ENCODE data around the gene SFXN3. TPM values are rescaled to one million over a fixed set of nuclear protein-coding genes. Genes with fewer than 3 reads are reported as not detected.

SFXN3 gene, protein sequence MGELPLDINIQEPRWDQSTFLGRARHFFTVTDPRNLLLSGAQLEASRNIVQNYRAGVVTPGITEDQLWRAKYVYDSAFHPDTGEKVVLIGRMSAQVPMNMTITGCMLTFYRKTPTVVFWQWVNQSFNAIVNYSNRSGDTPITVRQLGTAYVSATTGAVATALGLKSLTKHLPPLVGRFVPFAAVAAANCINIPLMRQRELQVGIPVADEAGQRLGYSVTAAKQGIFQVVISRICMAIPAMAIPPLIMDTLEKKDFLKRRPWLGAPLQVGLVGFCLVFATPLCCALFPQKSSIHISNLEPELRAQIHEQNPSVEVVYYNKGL
- total RNA-seq, result 10 to 100 TPM; 91.4 to 95.0 TPM

DNA sequence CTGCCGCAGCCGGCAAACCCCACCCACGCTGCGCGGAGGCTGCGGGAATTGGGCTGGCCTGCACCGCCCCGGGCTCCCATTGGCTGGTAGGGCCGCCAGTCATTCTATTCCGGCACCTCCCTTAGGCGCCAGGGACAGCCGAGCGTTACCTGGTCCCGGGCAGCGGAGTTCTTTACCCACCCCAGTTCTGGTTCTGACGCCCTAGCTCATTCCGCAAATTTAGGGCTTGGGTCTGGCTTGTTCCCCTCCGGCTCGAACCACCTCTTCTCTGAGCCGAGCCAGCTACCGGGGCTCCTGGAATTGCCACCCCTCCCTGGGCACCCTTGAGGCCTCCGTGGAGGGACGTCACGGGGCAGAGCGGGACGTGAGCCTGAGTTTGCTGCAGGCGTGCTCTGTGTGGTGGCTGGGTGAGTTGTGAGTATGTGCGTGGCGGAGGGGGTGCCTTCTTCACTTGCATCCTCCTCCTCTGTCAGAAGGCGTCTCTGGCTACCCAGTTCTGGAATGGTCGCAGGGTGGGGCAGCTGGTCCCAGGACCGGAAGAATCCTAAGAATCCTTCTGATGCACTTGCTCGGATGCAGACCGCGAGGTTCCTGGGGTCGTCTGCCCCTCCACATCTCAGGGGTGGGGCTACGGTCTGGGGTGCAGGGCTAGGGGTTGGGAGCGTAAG lies at the start of gene SFXN3, which contains the start of gene PDZD7:
SFXN3 (plus strand) TSS at position 107 of the 668 bp plus-strand sequence. CDS start 3,461 bp downstream, outside the sequence.
PDZD7 (minus strand) TSS at position 2 of the 668 bp plus-strand sequence. CDS start 910 bp downstream, outside the sequence.
- H3K36me3 Mint-ChIP-seq (ENCODE audit: low read depth), result peaks cover 25% of the 10 kb centered on the region
- H3K4me1 Mint-ChIP-seq, result peaks cover 27% of the 10 kb centered on the region
- ChIA-PET POLR2A (interaction anchor here (0.6 to 4.6 kb wide), 14 partner anchors 8 to 664 kb away, joined by 3 to 36 read pairs (median 6); partner anchors contain the start of genes KAZALD1 and SLF2), CTCF (interaction anchor here (1.0 to 8.6 kb wide), 16 partner anchors 11 to 130 kb away, joined by 3 to 120 read pairs (median 6); partner anchors contain the start of gene KAZALD1)
- H3K27me3 Mint-ChIP-seq, result peaks cover 14% of the 10 kb centered on the region
- no peaks in the 10 kb centered on the region for H3K9me3 Mint-ChIP-seq
- DNase-seq, result peak; percentile 97
- H3K4me3 Mint-ChIP-seq, result peak within 1 kb of the TSS; percentile 91
- H3K27ac Mint-ChIP-seq, result peak within 1 kb of the TSS; percentile 96

DNA sequence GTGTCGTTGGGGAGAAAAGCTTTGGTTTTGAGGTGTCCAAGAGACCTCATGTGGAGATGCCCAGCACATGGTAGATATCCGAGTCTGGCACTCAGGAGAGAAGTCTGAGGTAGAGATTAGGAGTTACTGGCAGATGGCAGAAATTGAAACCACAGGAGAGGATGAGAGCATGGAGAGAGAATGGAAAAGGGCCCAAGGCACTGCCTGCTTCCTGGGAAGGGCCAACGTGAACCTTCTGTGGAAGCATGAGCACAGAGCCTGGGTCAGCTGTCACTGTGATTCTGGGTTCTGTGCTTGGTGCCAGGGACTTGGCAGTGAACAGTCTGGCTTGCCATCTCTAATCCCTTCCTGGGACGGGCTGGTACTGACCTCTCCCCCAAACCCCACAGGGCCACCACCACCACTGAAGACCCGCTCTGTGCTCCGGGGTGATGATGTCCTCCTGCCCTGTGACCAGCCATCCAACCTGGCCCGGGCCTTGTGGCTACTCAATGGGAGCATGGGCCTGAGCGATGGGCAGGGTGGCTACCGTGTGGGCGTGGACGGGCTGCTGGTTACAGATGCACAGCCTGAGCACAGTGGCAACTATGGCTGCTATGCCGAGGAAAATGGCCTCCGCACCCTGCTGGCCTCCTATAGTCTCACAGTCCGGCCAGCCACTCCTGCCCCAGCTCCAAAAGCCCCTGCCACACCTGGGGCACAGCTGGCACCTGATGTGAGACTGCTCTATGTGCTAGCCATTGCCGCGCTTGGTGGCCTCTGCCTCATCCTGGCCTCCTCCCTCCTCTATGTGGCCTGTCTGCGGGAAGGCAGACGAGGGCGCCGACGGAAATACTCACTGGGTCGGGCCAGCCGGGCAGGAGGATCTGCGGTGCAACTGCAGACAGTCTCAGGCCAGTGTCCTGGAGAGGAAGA lies 47.9 kb upstream of the SFXN3 start:
- H3K27ac Mint-ChIP-seq, result no peak overlapping the region
- H3K27me3 Mint-ChIP-seq, result no peaks in the 10 kb centered on the region
- ChIA-PET POLR2A (no interaction called here), CTCF (no interaction called here)
- no peak for DNase-seq
- peaks cover 7% of the 10 kb centered on the region for H3K36me3 Mint-ChIP-seq (ENCODE audit: low read depth)
- peaks cover 27% of the 10 kb centered on the region for H3K4me1 Mint-ChIP-seq
- H3K4me3 Mint-ChIP-seq, result no peak overlapping the region
- no peaks in the 10 kb centered on the region for H3K9me3 Mint-ChIP-seq

DNA sequence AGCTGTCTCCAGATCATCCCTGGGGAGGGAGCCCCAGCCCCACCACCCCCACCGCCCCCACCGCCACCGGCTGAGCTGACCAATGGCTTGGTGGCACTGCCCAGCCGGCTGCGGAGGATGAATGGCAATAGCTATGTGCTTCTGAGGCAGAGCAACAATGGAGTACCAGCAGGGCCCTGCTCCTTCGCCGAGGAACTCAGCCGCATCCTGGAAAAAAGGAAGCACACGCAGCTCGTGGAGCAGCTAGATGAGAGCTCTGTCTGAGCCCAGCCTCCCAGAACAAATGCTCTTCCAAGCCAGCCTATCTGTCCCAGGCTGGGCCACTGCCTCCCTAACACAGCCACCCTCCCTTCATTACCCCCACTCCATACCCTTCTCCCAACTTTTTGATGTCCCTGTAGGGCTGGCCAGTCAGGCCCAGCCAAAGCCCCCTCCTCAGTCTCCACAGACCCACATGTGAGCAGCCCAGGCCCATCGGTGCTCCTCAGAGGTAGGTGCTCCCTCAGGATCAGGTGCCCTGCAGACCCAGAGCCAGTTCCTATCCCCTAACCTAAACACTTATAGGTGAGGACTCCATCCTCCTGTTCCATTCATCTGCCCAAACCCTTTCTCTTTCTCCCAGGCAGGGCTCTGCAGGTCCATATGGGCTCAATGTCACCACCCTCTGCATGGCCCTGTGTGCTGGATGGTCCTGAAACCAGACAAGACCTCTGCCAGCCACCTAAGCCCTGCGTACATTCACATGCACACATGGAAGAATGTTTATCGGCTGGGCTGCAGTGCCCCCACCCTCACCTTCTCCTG lies 47.0 kb upstream of the SFXN3 start:
- POLR2A ChIA-PET, result no interaction called here
- no peak for DNase-seq
- CTCF ChIA-PET, result interaction anchor here (1.3 kb wide), 1 partner anchor 14 kb away, joined by 7 read pairs; no protein-coding TSS in a partner anchor
- no peaks in the 10 kb centered on the region for H3K9me3 Mint-ChIP-seq
- peaks cover 7% of the 10 kb centered on the region for H3K36me3 Mint-ChIP-seq (ENCODE audit: low read depth)
- no peak overlapping the region for H3K4me3 Mint-ChIP-seq
- H3K4me1 Mint-ChIP-seq, result peaks cover 27% of the 10 kb centered on the region
- no peaks in the 10 kb centered on the region for H3K27me3 Mint-ChIP-seq
- no peak overlapping the region for H3K27ac Mint-ChIP-seq

DNA sequence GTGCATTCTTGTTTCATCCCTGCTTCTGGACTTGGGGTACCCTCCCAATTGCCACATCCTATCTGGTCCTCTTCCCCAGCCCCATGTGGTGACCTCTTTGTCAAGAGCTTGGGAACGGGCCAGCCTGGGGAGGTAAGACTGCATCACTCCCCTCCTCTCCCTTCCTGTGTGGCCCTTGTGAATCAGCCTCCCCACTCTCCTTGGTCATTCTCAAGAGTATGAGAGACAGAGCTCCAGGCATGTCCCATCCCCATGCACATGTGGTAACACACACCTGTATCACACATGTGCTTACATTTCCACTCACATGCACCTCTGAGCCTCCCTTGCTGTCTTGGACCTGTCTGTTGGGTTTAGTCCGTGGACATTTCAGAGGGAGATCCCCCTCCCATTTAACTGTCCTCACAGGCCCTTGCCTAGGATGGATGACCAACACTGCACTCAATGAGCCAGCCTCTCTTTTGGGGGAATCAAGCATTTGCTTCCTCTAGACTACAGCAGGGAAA lies 46.3 kb upstream of the SFXN3 start:
- no peak for DNase-seq
- no peaks in the 10 kb centered on the region for H3K9me3 Mint-ChIP-seq
- H3K4me3 Mint-ChIP-seq, result no peak overlapping the region
- no peaks in the 10 kb centered on the region for H3K27me3 Mint-ChIP-seq
- H3K27ac Mint-ChIP-seq, result no peak overlapping the region
- H3K4me1 Mint-ChIP-seq, result peaks cover 27% of the 10 kb centered on the region
- peaks cover 7% of the 10 kb centered on the region for H3K36me3 Mint-ChIP-seq (ENCODE audit: low read depth)
- POLR2A ChIA-PET, result no interaction called here
- CTCF ChIA-PET, result interaction anchor here (1.3 kb wide), 1 partner anchor 13 kb away, joined by 7 read pairs; no protein-coding TSS in a partner anchor

DNA sequence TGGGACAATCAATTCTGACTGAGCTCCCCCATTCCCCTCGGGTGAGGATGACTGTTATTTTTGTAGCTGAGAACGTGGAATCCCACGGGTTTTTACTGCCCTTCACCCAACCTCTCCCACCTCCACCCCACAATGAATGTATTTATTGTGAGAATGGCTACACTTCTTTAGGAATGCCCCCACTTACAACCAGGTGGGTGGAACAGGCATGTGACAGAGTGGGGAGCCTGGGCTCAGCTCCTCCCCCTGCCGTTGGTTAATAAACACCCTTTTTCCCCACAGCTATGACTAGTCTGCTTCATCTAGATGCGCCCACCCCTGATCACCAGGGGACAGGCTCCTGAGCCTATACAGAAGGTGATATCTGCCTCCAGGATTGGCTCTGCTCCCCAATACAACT lies 45.7 kb upstream of the SFXN3 start:
- H3K4me3 Mint-ChIP-seq, result no peak overlapping the region
- H3K27me3 Mint-ChIP-seq, result no peaks in the 10 kb centered on the region
- H3K4me1 Mint-ChIP-seq, result peaks cover 29% of the 10 kb centered on the region

DNA sequence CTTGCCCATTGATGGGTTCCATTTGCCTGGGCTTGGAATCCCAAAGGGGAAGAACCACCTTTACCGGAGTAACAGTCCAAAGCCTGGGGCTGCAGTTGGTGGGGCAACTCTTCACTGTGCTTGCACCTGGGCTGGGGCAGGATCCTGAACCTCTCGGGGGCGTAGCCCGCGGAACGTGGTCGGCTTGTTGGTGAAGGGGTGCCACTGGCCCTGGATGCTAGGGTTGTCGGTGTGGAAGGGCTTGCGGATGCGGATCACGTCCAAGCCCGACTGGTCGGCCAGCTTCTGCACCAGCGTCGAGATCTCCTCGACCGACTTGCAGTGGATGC lies 44.4 kb upstream of the SFXN3 start:
- Mint-ChIP-seq H3K27me3 (no peaks in the 10 kb centered on the region), H3K4me1 (peaks cover 33% of the 10 kb centered on the region), H3K27ac (peak overlapping the region; percentile 81), H3K36me3 (ENCODE audit: low read depth) (peaks cover 21% of the 10 kb centered on the region), H3K4me3 (peak overlapping the region; percentile 85), H3K9me3 (no peaks in the 10 kb centered on the region)
- ChIA-PET CTCF (interaction anchor here (2.7 kb wide), 1 partner anchor 28 kb away, joined by 11 read pairs; no protein-coding TSS in a partner anchor), POLR2A (interaction anchor here (0.9 to 3.3 kb wide), 2 partner anchors 11 to 73 kb away, joined by 4 to 27 read pairs; no protein-coding TSS in a partner anchor)
- no peak for DNase-seq

More for the DNA sequence above, 45.7 kb upstream of the SFXN3 start:
- Mint-ChIP-seq H3K27ac (no peak overlapping the region), H3K9me3 (no peaks in the 10 kb centered on the region), H3K36me3 (ENCODE audit: low read depth) (peaks cover 8% of the 10 kb centered on the region)
- no peak for DNase-seq
- CTCF ChIA-PET, result interaction anchor here (1.3 to 2.7 kb wide), 2 partner anchors 12 to 29 kb away, joined by 7 to 11 read pairs; no protein-coding TSS in a partner anchor
- POLR2A ChIA-PET, result interaction anchor here (0.9 kb wide), 1 partner anchor 27 kb away, joined by 3 read pairs; no protein-coding TSS in a partner anchor

DNA sequence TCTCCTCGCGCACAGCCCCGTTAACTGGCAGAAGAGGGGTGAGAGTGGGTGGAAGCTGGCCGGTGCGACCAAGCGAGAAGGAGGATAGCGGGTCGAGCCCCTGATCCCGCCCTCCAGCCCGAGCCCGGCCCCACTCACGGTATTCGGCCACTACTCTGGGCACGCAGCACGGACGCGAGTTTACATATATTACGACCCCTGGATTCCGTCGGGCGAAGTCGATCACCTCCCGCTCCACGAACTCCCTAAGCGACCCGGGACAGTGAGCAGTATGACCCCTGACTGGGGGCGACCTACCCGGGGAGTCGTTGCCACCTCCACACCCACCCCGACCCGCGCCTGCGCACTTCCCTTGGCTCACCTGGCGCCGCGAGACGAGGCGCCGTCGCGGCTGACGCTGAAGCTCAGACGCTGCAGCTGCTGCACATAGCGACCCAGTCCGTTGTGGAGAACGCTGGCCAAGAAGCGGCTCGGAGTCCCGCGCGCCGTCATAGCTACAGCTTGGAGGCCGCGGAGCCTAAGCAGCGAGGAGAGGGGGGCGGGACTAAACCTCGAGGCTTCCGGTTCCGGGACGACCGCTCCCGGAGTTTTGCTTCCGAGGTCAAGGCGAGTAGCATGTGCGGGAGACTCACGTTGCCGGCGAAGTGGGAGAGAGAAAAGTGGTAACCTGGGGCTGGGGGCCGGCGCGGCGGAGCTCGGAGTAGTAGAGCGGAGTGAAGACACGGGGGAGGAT lies 43.9 kb upstream of the SFXN3 start, which contains the start of the genes MRPL43 and TWNK:
MRPL43 (minus strand) TSS at position 546 of the 733 bp plus-strand sequence; CDS start at position 492, 54 bp downstream.
TWNK (plus strand) TSS at position 592 of the 733 bp plus-strand sequence. CDS start 668 bp downstream, outside the sequence.
- POLR2A ChIA-PET, result interaction anchor here (0.7 to 3.3 kb wide), 2 partner anchors 10 to 11 kb away, joined by 3 to 27 read pairs; no protein-coding TSS in a partner anchor
- Mint-ChIP-seq H3K4me3 (peak within 1 kb of the TSS; percentile 85), H3K4me1 (peaks cover 33% of the 10 kb centered on the region), H3K36me3 (ENCODE audit: low read depth) (peaks cover 19% of the 10 kb centered on the region), H3K27ac (peak within 1 kb of the TSS; percentile 81), H3K27me3 (no peaks in the 10 kb centered on the region), H3K9me3 (no peaks in the 10 kb centered on the region)
- CTCF ChIA-PET, result interaction anchor here (0.8 to 3.0 kb wide), 4 partner anchors 10 to 118 kb away, joined by 3 to 28 read pairs (median 8); no protein-coding TSS in a partner anchor
- peak; percentile 87 for DNase-seq

DNA sequence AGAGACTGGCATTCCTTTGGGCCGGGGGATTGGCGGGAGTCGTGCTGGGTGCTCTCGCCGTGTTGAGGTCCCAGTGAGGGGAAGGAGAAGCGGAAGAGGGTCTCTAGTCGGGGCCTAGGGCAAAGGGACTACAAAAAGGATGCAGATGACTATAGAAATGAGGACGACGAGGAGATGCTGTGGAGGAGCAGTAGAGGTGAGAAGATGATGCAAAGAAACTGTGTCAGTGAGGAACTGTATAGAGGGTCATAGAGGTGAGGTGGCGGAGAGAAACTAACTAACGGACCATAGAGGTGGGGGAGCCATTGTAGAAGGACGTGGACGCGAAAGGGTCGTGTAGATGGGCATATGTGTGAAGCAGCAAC lies 43.4 kb upstream of the SFXN3 start:
- peaks cover 33% of the 10 kb centered on the region for H3K4me1 Mint-ChIP-seq
- DNase-seq, result no peak
- H3K27me3 Mint-ChIP-seq, result no peaks in the 10 kb centered on the region
- POLR2A ChIA-PET, result interaction anchor here (0.7 to 3.3 kb wide), 2 partner anchors 10 to 11 kb away, joined by 3 to 27 read pairs; no protein-coding TSS in a partner anchor
- no peaks in the 10 kb centered on the region for H3K9me3 Mint-ChIP-seq
- CTCF ChIA-PET, result interaction anchor here (0.8 to 3.0 kb wide), 5 partner anchors 10 to 118 kb away, joined by 3 to 28 read pairs (median 4); no protein-coding TSS in a partner anchor
- peak overlapping the region; percentile 81 for H3K27ac Mint-ChIP-seq
- H3K36me3 Mint-ChIP-seq (ENCODE audit: low read depth), result peaks cover 18% of the 10 kb centered on the region
- H3K4me3 Mint-ChIP-seq, result peak overlapping the region; percentile 85

DNA sequence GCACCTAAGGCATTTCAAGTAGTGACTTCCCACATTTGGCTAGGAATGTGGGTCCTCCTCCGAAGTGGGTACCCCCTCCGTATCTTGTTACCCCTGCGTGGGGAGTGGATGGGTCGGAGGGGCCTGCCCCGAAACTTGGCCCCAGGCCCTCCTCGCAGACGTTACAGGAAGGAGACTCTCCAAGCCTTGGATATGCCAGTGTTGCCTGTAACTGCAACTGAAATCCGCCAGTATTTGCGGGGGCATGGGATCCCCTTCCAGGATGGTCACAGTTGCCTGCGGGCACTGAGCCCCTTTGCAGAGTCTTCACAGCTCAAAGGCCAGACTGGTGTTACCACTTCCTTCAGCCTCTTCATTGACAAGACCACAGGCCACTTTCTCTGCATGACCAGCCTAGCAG lies 42.9 kb upstream of the SFXN3 start:
- Mint-ChIP-seq H3K36me3 (ENCODE audit: low read depth) (peaks cover 21% of the 10 kb centered on the region), H3K27me3 (no peaks in the 10 kb centered on the region), H3K9me3 (no peaks in the 10 kb centered on the region), H3K4me3 (peak overlapping the region; percentile 85), H3K27ac (no peak overlapping the region), H3K4me1 (peaks cover 33% of the 10 kb centered on the region)
- CTCF ChIA-PET, result interaction anchor here (0.9 to 3.0 kb wide), 4 partner anchors 9 to 53 kb away, joined by 3 to 28 read pairs (median 8); no protein-coding TSS in a partner anchor
- POLR2A ChIA-PET, result interaction anchor here (3.3 kb wide), 1 partner anchor 9 kb away, joined by 27 read pairs; no protein-coding TSS in a partner anchor
- DNase-seq, result no peak

DNA sequence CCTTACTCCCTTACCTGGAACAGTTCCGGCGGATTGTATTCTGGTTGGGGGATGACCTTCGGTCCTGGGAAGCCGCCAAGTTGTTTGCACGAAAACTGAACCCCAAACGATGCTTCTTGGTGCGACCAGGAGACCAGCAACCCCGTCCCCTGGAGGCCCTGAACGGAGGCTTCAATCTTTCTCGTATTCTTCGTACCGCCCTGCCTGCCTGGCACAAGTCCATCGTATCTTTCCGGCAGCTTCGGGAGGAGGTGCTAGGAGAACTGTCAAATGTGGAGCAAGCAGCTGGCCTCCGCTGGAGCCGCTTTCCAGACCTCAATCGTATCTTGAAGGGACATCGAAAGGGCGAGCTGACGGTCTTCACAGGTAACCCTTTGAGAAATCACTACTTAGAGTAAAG lies 41.9 kb upstream of the SFXN3 start:
- no peaks in the 10 kb centered on the region for H3K27me3 Mint-ChIP-seq
- peaks cover 33% of the 10 kb centered on the region for H3K4me1 Mint-ChIP-seq
- no peaks in the 10 kb centered on the region for H3K9me3 Mint-ChIP-seq
- no peak overlapping the region for H3K4me3 Mint-ChIP-seq
- no peak for DNase-seq
- no peak overlapping the region for H3K27ac Mint-ChIP-seq
- H3K36me3 Mint-ChIP-seq (ENCODE audit: low read depth), result peaks cover 25% of the 10 kb centered on the region
- CTCF ChIA-PET, result interaction anchor here (1.5 to 3.0 kb wide), 2 partner anchors 8 to 22 kb away, joined by 4 to 28 read pairs; no protein-coding TSS in a partner anchor
- POLR2A ChIA-PET, result interaction anchor here (3.3 kb wide), 1 partner anchor 8 kb away, joined by 27 read pairs; no protein-coding TSS in a partner anchor

All from activated CD4-positive, alpha-beta memory T cell treated with anti-CD3 and anti-CD28 coated beads, Interleukin-2, amount 10 ng/mL, durations not matched to agents 7 days and 5 days (primary cell).